WTC11 (cell line): ENCODE measurements around the gene MEGF10. TPM values are rescaled to one million over a fixed set of nuclear protein-coding genes. Genes with fewer than 3 reads are reported as not detected.

Source experiments
- ATAC-seq: fragments of 200-7000 bp; cut with Tn5 transposase; 2 replicates; pipeline ENCODE4 v1.10.0; 2021; ENCODE audit warnings: mild to moderate bottlenecking, moderate library complexity
- CTCF ChIA-PET: fragments of 300-600 bp; sonication (Branson Sonifier 250); formaldehyde crosslinking; loops from one replicate; lab custom pipeline; 2021; ENCODE audit warnings: antibody characterized with exemption; lab: Charles Lee
- POLR2A ChIA-PET: fragments of 350-600 bp; sonication (Branson Sonifier 250); formaldehyde crosslinking; loops from one replicate; lab custom pipeline; 2021; ENCODE audit warnings: antibody characterized with exemption; lab: Charles Lee
- DNase-seq: peaks from one replicate; pipeline ENCODE4 v3.0.0; 2021; ENCODE audit warnings: low spot score
- H3K27ac Mint-ChIP-seq: 2 replicates; pipeline ENCODE4 v1.8.0; 2021; ENCODE audit warnings: mixed read lengths
- H3K27me3 Mint-ChIP-seq: 2 replicates; pipeline ENCODE4 v1.8.0; 2021; ENCODE audit warnings: low read depth, mild to moderate bottlenecking, moderate library complexity, mixed read lengths
- H3K36me3 Mint-ChIP-seq: 2 replicates; pipeline ENCODE4 v1.8.0; 2021; ENCODE audit warnings: mixed read lengths
- H3K4me1 Mint-ChIP-seq: 2 replicates; pipeline ENCODE4 v1.8.0; 2022; ENCODE audit warnings: mixed read lengths
- H3K4me3 Mint-ChIP-seq: 2 replicates; pipeline ENCODE4 v1.8.0; 2021; ENCODE audit warnings: mild to moderate bottlenecking, moderate library complexity, mixed read lengths
- H3K9me3 Mint-ChIP-seq: 2 replicates; pipeline ENCODE4 v1.8.0; 2021; ENCODE audit warnings: mixed read lengths
- CBFB ChIP-seq: sonication (generic); formaldehyde crosslinking; IDR thresholded peaks from 2 replicates; pipeline ENCODE4 v1.8.1; 2022; ENCODE audit warnings: mild to moderate bottlenecking, low read depth, missing genetic modification reagents
- CREB1 ChIP-seq: sonication (generic); formaldehyde crosslinking; IDR thresholded peaks from 2 replicates; pipeline ENCODE4 v1.8.0; 2023; ENCODE audit warnings: mild to moderate bottlenecking, missing genetic modification reagents
- FOXJ3 ChIP-seq: sonication (generic); formaldehyde crosslinking; IDR thresholded peaks from 2 replicates; pipeline ENCODE4 v1.9.0; 2021; ENCODE audit warnings: missing genetic modification reagents, mild to moderate bottlenecking, borderline replicate concordance
- GABPB1 ChIP-seq: sonication (generic); formaldehyde crosslinking; IDR thresholded peaks from 2 replicates; pipeline ENCODE4 v1.8.1; 2023; ENCODE audit warnings: mild to moderate bottlenecking, missing genetic modification reagents
- GRHL2 ChIP-seq: fragments of 250-450 bp; sonication (Bioruptor Pico); IDR thresholded peaks from 2 replicates; pipeline ENCODE4 v1.8.0; 2022; ENCODE audit warnings: mild to moderate bottlenecking, moderate library complexity; ENCODE audit not compliant: insufficient replicate concordance, severe bottlenecking
- GTF2I ChIP-seq: fragments of 250-450 bp; sonication (Bioruptor Pico); conservative IDR thresholded peaks from 2 replicates; pipeline ENCODE4 v1.4.0; 2021; ENCODE audit warnings: mild to moderate bottlenecking
- IRF2 ChIP-seq: sonication (generic); formaldehyde crosslinking; IDR thresholded peaks from 2 replicates; pipeline ENCODE4 v1.8.0; 2022; ENCODE audit warnings: low read depth, missing genetic modification reagents, borderline replicate concordance
- JAZF1 ChIP-seq: fragments of 250-450 bp; sonication (Bioruptor Pico); IDR thresholded peaks from 2 replicates; pipeline ENCODE4 v1.9.0; 2021; ENCODE audit warnings: moderate library complexity, mild to moderate bottlenecking, inconsistent platforms
- JUN ChIP-seq: sonication (generic); formaldehyde crosslinking; IDR thresholded peaks from 2 replicates; pipeline ENCODE4 v1.8.0; 2023; ENCODE audit warnings: mild to moderate bottlenecking, missing genetic modification reagents
- MYBL2 ChIP-seq: sonication (generic); formaldehyde crosslinking; IDR thresholded peaks from 2 replicates; pipeline ENCODE4 v1.8.1; 2023; ENCODE audit warnings: mild to moderate bottlenecking, moderate library complexity, missing genetic modification reagents
- NR3C1 ChIP-seq: sonication (generic); formaldehyde crosslinking; conservative IDR thresholded peaks from 2 replicates; pipeline ENCODE4 v1.8.1; 2023; ENCODE audit warnings: low read depth, mild to moderate bottlenecking, missing genetic modification reagents
- PRRX2 ChIP-seq: fragments of 250-450 bp; sonication (Bioruptor Pico); IDR thresholded peaks from 2 replicates; pipeline ENCODE4 v1.8.0; 2021; ENCODE audit warnings: mild to moderate bottlenecking
- TCF7 ChIP-seq: sonication (generic); formaldehyde crosslinking; IDR thresholded peaks from 2 replicates; pipeline ENCODE4 v1.8.0; 2022; ENCODE audit warnings: mild to moderate bottlenecking, low read depth, missing genetic modification reagents, moderate library complexity
- ZNF121 ChIP-seq: sonication (generic); formaldehyde crosslinking; IDR thresholded peaks from 2 replicates; pipeline ENCODE4 v1.8.0; 2023; ENCODE audit warnings: missing genetic modification reagents
- ZNF219 ChIP-seq: sonication (generic); formaldehyde crosslinking; IDR thresholded peaks from 2 replicates; pipeline ENCODE4 v1.8.0; 2023; ENCODE audit warnings: missing genetic modification reagents, mild to moderate bottlenecking, borderline replicate concordance
- ZNF396 ChIP-seq: fragments of 250-450 bp; sonication (Bioruptor Pico); IDR thresholded peaks from 2 replicates; pipeline ENCODE4 v1.8.0; 2021; ENCODE audit warnings: mild to moderate bottlenecking, moderate library complexity, borderline replicate concordance
- total RNA-seq: library from RNA; stranded (reverse); gene quantifications from 3 replicates; pipeline ENCODE4 v1.2.3, GENCODE V29; 2021
- TF ChIP-seq, protein P1 (sequence below): sonication (generic); formaldehyde crosslinking; IDR thresholded peaks from 2 replicates; pipeline ENCODE4 v1.8.0; 2022; ENCODE audit warnings: mild to moderate bottlenecking, missing genetic modification reagents
- TF ChIP-seq, protein P2 (sequence below): sonication (generic); formaldehyde crosslinking; IDR thresholded peaks from 2 replicates; pipeline ENCODE4 v1.8.1; 2023; ENCODE audit warnings: mild to moderate bottlenecking, missing genetic modification reagents, moderate library complexity
- TF ChIP-seq, protein P3 (sequence below): sonication (generic); formaldehyde crosslinking; IDR thresholded peaks from 2 replicates; pipeline ENCODE4 v1.8.1; 2022; ENCODE audit warnings: low read depth, missing genetic modification reagents, borderline replicate concordance
- TF ChIP-seq, protein P4 (sequence below): sonication (generic); formaldehyde crosslinking; IDR thresholded peaks from 2 replicates; pipeline ENCODE4 v1.8.0; 2023; ENCODE audit warnings: missing genetic modification reagents
- TF ChIP-seq, protein P5 (sequence below): sonication (generic); formaldehyde crosslinking; IDR thresholded peaks from 2 replicates; pipeline ENCODE4 v1.8.1; 2022; ENCODE audit warnings: missing genetic modification reagents, borderline replicate concordance
- TF ChIP-seq, protein P6 (sequence below): sonication (generic); formaldehyde crosslinking; IDR thresholded peaks from 2 replicates; pipeline ENCODE4 v1.8.0; 2022; ENCODE audit warnings: mild to moderate bottlenecking, missing genetic modification reagents
- TF ChIP-seq, protein P7 (sequence below): sonication (generic); formaldehyde crosslinking; IDR thresholded peaks from 2 replicates; pipeline ENCODE4 v1.8.0; 2022; ENCODE audit warnings: mild to moderate bottlenecking, missing genetic modification reagents
- TF ChIP-seq, protein P8 (sequence below): fragments of 200-600 bp; IDR thresholded peaks from 2 replicates; pipeline ENCODE4 v1.8.0; 2022; ENCODE audit warnings: antibody characterized with exemption

The MEGF10 gene
- total RNA-seq, 1 experiment from 2014 or later = 24.5 TPM

DNA sequence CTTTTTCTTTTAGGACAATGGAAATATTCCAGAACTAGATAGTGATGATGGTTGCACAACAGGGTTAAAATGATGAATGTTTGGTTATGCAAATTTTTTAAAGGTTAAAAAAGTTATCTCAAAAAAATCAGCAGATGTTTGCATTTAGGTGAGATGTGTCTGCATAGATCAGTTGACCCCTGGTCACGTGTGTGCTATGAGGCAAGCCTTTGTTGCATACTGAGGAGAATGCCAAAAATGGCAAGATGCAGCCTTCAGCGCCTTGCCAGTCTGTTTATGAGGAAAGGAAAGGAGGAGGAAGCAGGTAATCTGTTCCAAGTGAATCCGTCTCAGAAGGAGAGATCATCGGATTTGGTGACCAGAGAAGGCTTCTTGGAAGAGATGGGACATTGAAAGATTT lies 11.9 kb downstream of the MEGF10 start (continued):
- TF ChIP-seq, protein P1, sequence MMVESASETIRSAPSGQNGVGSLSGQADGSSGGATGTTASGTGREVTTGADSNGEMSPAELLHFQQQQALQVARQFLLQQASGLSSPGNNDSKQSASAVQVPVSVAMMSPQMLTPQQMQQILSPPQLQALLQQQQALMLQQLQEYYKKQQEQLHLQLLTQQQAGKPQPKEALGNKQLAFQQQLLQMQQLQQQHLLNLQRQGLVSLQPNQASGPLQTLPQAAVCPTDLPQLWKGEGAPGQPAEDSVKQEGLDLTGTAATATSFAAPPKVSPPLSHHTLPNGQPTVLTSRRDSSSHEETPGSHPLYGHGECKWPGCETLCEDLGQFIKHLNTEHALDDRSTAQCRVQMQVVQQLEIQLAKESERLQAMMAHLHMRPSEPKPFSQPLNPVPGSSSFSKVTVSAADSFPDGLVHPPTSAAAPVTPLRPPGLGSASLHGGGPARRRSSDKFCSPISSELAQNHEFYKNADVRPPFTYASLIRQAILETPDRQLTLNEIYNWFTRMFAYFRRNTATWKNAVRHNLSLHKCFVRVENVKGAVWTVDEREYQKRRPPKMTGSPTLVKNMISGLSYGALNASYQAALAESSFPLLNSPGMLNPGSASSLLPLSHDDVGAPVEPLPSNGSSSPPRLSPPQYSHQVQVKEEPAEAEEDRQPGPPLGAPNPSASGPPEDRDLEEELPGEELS (CRISPR knock-in tag) = no peak
- TF ChIP-seq, protein P2, sequence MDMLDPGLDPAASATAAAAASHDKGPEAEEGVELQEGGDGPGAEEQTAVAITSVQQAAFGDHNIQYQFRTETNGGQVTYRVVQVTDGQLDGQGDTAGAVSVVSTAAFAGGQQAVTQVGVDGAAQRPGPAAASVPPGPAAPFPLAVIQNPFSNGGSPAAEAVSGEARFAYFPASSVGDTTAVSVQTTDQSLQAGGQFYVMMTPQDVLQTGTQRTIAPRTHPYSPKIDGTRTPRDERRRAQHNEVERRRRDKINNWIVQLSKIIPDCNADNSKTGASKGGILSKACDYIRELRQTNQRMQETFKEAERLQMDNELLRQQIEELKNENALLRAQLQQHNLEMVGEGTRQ (CRISPR knock-in tag) = no peak
- TF ChIP-seq TCF7 (CRISPR knock-in tag) (no peak), NR3C1 (CRISPR knock-in tag) (no peak), JAZF1 (no peak), GTF2I (CRISPR knock-in tag) (no peak), CBFB (no peak)

DNA sequence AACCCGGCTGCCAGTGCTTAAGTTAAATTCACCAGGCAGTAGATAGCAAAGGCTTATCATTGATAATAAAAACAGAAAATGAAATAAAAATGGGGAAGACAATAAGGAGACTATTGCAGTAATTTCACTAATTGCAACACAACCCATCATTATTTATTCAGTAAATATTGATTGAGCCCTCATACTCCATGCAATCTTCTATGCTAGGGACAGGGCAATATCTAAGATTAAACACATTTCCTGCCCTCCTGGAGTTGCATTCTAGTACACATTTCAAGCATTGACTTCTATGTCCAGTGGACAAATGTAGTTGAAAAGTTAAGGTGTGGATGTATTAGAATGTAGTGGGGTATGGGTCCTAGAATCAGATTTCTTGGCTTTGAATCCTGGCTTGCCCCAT lies 12.8 kb downstream of the MEGF10 start:
- peaks cover 6% of the 10 kb centered on the region; the same call in 1 of the 2 replicates for H3K36me3 Mint-ChIP-seq
- no peaks in the 10 kb centered on the region for H3K27me3 Mint-ChIP-seq
- TF ChIP-seq PRRX2 (no peak), CBFB (no peak), ZNF121 (CRISPR knock-in tag) (no peak), ZNF219 (CRISPR knock-in tag) (no peak), IRF2 (CRISPR knock-in tag) (no peak), MYBL2 (CRISPR knock-in tag) (no peak), GABPB1 (no peak), JUN (no peak), ZNF396 (CRISPR knock-in tag) (no peak), GRHL2 (CRISPR knock-in tag) (no peak)
- TF ChIP-seq, protein P3, sequence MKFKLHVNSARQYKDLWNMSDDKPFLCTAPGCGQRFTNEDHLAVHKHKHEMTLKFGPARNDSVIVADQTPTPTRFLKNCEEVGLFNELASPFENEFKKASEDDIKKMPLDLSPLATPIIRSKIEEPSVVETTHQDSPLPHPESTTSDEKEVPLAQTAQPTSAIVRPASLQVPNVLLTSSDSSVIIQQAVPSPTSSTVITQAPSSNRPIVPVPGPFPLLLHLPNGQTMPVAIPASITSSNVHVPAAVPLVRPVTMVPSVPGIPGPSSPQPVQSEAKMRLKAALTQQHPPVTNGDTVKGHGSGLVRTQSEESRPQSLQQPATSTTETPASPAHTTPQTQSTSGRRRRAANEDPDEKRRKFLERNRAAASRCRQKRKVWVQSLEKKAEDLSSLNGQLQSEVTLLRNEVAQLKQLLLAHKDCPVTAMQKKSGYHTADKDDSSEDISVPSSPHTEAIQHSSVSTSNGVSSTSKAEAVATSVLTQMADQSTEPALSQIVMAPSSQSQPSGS (CRISPR knock-in tag) = no peak
- TF ChIP-seq, protein P4, sequence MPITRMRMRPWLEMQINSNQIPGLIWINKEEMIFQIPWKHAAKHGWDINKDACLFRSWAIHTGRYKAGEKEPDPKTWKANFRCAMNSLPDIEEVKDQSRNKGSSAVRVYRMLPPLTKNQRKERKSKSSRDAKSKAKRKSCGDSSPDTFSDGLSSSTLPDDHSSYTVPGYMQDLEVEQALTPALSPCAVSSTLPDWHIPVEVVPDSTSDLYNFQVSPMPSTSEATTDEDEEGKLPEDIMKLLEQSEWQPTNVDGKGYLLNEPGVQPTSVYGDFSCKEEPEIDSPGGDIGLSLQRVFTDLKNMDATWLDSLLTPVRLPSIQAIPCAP = no peak
- TF ChIP-seq, protein P5, sequence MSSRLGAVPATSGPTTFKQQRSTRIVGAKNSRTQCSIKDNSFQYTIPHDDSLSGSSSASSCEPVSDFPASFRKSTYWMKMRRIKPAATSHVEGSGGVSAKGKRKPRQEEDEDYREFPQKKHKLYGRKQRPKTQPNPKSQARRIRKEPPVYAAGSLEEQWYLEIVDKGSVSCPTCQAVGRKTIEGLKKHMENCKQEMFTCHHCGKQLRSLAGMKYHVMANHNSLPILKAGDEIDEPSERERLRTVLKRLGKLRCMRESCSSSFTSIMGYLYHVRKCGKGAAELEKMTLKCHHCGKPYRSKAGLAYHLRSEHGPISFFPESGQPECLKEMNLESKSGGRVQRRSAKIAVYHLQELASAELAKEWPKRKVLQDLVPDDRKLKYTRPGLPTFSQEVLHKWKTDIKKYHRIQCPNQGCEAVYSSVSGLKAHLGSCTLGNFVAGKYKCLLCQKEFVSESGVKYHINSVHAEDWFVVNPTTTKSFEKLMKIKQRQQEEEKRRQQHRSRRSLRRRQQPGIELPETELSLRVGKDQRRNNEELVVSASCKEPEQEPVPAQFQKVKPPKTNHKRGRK (CRISPR knock-in tag) = no peak
- TF ChIP-seq, all 79 proteins: peak for 0
- ATAC-seq = no peak
- POLR2A ChIA-PET = no interaction called here
- no peak overlapping the region for H3K27ac Mint-ChIP-seq
- H3K4me3 Mint-ChIP-seq = no peak overlapping the region
- DNase-seq = no peak
- H3K9me3 Mint-ChIP-seq = peaks cover 7% of the 10 kb centered on the region; the same call in 1 of the 2 replicates
- peaks cover 69% of the 10 kb centered on the region for H3K4me1 Mint-ChIP-seq
- CTCF ChIA-PET = no interaction called here

DNA sequence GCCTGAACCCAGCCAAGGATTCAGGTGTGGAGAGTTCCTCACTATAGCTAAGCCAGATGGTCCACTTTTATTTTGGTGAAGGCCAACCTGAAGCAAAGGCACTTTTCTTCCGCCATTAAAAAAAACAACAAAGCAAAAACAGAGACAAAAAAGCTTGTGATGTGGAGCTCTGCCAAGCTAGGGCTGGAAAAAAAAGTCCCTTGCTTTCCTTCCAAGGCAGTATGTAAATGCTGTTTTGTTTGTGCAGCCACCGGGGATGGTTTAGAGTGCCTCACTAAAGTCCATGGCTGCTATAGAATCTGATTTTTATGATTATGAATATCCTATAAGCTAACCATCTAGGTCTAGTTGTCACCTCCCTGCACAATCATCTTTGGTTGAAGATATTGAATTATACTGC lies 14.9 kb downstream of the MEGF10 start:
- Mint-ChIP-seq H3K9me3 (peaks cover 7% of the 10 kb centered on the region; the same call in 1 of the 2 replicates), H3K4me3 (no peak overlapping the region), H3K27me3 (no peaks in the 10 kb centered on the region), H3K27ac (no peak overlapping the region), H3K4me1 (peaks cover 68% of the 10 kb centered on the region), H3K36me3 (peaks cover 10% of the 10 kb centered on the region)
- POLR2A ChIA-PET = no interaction called here
- ATAC-seq (no peak), DNase-seq (no peak)
- CTCF ChIA-PET = interaction anchor here (0.7 to 1.1 kb wide), 2 partner anchors 15 to 436 kb away, joined by 3 to 4 read pairs; partner anchors contain the start of gene MEGF10
- TF ChIP-seq FOXJ3 (CRISPR knock-in tag) (no peak), CREB1 (CRISPR knock-in tag) (no peak)
- TF ChIP-seq, protein P6, sequence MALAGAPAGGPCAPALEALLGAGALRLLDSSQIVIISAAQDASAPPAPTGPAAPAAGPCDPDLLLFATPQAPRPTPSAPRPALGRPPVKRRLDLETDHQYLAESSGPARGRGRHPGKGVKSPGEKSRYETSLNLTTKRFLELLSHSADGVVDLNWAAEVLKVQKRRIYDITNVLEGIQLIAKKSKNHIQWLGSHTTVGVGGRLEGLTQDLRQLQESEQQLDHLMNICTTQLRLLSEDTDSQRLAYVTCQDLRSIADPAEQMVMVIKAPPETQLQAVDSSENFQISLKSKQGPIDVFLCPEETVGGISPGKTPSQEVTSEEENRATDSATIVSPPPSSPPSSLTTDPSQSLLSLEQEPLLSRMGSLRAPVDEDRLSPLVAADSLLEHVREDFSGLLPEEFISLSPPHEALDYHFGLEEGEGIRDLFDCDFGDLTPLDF = no peak
- TF ChIP-seq, protein P7, sequence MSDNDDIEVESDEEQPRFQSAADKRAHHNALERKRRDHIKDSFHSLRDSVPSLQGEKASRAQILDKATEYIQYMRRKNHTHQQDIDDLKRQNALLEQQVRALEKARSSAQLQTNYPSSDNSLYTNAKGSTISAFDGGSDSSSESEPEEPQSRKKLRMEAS (CRISPR knock-in tag) = no peak
- TF ChIP-seq, protein P2 (CRISPR knock-in tag) = no peak
- TF ChIP-seq, protein P8, sequence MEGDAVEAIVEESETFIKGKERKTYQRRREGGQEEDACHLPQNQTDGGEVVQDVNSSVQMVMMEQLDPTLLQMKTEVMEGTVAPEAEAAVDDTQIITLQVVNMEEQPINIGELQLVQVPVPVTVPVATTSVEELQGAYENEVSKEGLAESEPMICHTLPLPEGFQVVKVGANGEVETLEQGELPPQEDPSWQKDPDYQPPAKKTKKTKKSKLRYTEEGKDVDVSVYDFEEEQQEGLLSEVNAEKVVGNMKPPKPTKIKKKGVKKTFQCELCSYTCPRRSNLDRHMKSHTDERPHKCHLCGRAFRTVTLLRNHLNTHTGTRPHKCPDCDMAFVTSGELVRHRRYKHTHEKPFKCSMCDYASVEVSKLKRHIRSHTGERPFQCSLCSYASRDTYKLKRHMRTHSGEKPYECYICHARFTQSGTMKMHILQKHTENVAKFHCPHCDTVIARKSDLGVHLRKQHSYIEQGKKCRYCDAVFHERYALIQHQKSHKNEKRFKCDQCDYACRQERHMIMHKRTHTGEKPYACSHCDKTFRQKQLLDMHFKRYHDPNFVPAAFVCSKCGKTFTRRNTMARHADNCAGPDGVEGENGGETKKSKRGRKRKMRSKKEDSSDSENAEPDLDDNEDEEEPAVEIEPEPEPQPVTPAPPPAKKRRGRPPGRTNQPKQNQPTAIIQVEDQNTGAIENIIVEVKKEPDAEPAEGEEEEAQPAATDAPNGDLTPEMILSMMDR = no peak
